IMR-90 (cell line): ENCODE data around the gene TMEM82. TPM values are rescaled to one million over a fixed set of nuclear protein-coding genes. Genes with fewer than 3 reads are reported as not detected.

Experiments used
- ATAC-seq: fragments of 200-7000 bp; cut with Tn5 transposase; 2 replicates; pipeline ENCODE4 v1.9.1; 2020; ENCODE audit warnings: low read depth, mild to moderate bottlenecking, moderate library complexity
- Bru-seq: library from RNA; stranded (reverse); fragments of 400-500 nt; gene quantifications from one replicate; lab custom pipeline; 2021; lab: Mats Ljungman, UMichigan
- BruChase-seq, 2 experiments: library from RNA; stranded (reverse); fragments of 400-500 nt; gene quantifications; one replicate each; lab custom pipeline; 2021; lab: Mats Ljungman, UMichigan
- BruUV-seq: library from RNA; stranded (reverse); fragments of 400-500 nt; replicated peaks from 2 replicates; lab custom pipeline; 2021; lab: Mats Ljungman, UMichigan
- CTCF ChIA-PET: fragments of 300-600 bp; formaldehyde crosslinking; extraction: SDS; loops from one replicate; lab custom pipeline; 2021; ENCODE audit warnings: antibody characterized with exemption; lab: Yijun Ruan, JAX
- POLR2A ChIA-PET: fragments of 300-600 bp; sonication (Branson Sonifier 250); formaldehyde crosslinking; loops from one replicate; lab custom pipeline; 2022; ENCODE audit warnings: antibody characterized with exemption; ENCODE audit not compliant: unreplicated experiment; lab: Charles Lee
- DNase-seq: peaks from one replicate; pipeline ENCODE4 v3.0.0; 2013
- H2AFZ ChIP-seq: replicated peaks from 2 replicates; pipeline ENCODE3; 2013; ENCODE audit warnings: low read length, mild to moderate bottlenecking; ENCODE audit not compliant: poor library complexity
- H2AK5ac ChIP-seq: 2 replicates; pipeline ENCODE4 v1.6.1; 2013; ENCODE audit warnings: low read depth, low read length, inconsistent platforms
- H2AK9ac ChIP-seq: replicated peaks from 2 replicates; pipeline ENCODE3; 2013; ENCODE audit warnings: mild to moderate bottlenecking, low read depth, low read length, moderate library complexity; ENCODE audit not compliant: poor library complexity
- H2BK120ac ChIP-seq: 2 replicates; pipeline ENCODE4 v1.6.1; 2013; ENCODE audit warnings: low read depth, low read length, inconsistent platforms
- H2BK15ac ChIP-seq: 3 replicates; pipeline ENCODE4 v1.6.1; 2013; ENCODE audit warnings: low read depth, low read length, inconsistent platforms
- H2BK20ac ChIP-seq: 2 replicates; pipeline ENCODE4 v1.6.1; 2013; ENCODE audit warnings: low read depth, mild to moderate bottlenecking, inconsistent platforms, low read length, moderate library complexity
- H2BK5ac ChIP-seq: 2 replicates; pipeline ENCODE4 v1.6.1; 2013; ENCODE audit warnings: mild to moderate bottlenecking, low read depth, low read length, inconsistent platforms; ENCODE audit not compliant: poor library complexity, severe bottlenecking
- H3K14ac ChIP-seq: replicated peaks from 2 replicates; pipeline ENCODE4 v1.6.1; 2013; ENCODE audit warnings: low read depth, low read length, inconsistent platforms
- H3K18ac ChIP-seq: 2 replicates; pipeline ENCODE4 v1.6.1; 2013; ENCODE audit warnings: low read depth, low read length, control low read depth
- H3K23ac ChIP-seq: 2 replicates; pipeline ENCODE4 v1.6.1; 2013; ENCODE audit warnings: low read depth, low read length, inconsistent platforms
- H3K27ac ChIP-seq: 2 replicates; pipeline ENCODE4 v1.5.1; 2013; ENCODE audit warnings: mild to moderate bottlenecking, control low read depth, low read length; ENCODE audit not compliant: insufficient read depth
- H3K27me3 ChIP-seq: 2 replicates; pipeline ENCODE4 v1.6.1; 2013; ENCODE audit warnings: low read length; ENCODE audit not compliant: control insufficient read depth, insufficient read depth
- H3K36me3 ChIP-seq: 2 replicates; pipeline ENCODE4 v1.6.1; 2013; ENCODE audit warnings: low read length, mixed read lengths; ENCODE audit not compliant: control insufficient read depth, insufficient read depth
- H3K4ac ChIP-seq: 2 replicates; pipeline ENCODE4 v1.6.1; 2013; ENCODE audit warnings: low read depth, low read length, inconsistent platforms
- H3K4me1 ChIP-seq: 2 replicates; pipeline ENCODE4 v1.6.1; 2013; ENCODE audit warnings: low read length, mixed read lengths; ENCODE audit not compliant: control insufficient read depth, insufficient read depth
- H3K4me2 ChIP-seq: 2 replicates; pipeline ENCODE4 v1.6.1; 2013; ENCODE audit warnings: low read depth, mild to moderate bottlenecking, control low read depth, low read length, moderate library complexity
- H3K4me3 ChIP-seq: 2 replicates; pipeline ENCODE4 v1.5.1; 2013; ENCODE audit warnings: low read depth, mild to moderate bottlenecking, control low read depth, low read length, moderate library complexity; ENCODE audit not compliant: insufficient read depth
- H3K56ac ChIP-seq: 2 replicates; pipeline ENCODE4 v1.6.1; 2013; ENCODE audit warnings: low read length, inconsistent platforms; ENCODE audit not compliant: insufficient read depth; ENCODE audit errors: extremely low read depth
- H3K79me1 ChIP-seq, 2 experiments: 2 replicates each; pipeline ENCODE4 v1.6.1; 2013; ENCODE audit warnings: low read length in 2 of 2, inconsistent platforms in 1 of 2, low read depth in 1 of 2
- H3K9ac ChIP-seq: 2 replicates; pipeline ENCODE4 v1.6.1; 2013; ENCODE audit warnings: low read depth, low read length, control low read depth
- H3K9me1 ChIP-seq: 2 replicates; pipeline ENCODE4 v1.6.1; 2013; ENCODE audit warnings: low read length, inconsistent platforms; ENCODE audit not compliant: insufficient read depth
- H3K9me3 ChIP-seq: 2 replicates; pipeline ENCODE4 v1.6.1; 2013; ENCODE audit warnings: low read length; ENCODE audit not compliant: control insufficient read depth, insufficient read depth
- H4K20me1 ChIP-seq: 2 replicates; pipeline ENCODE4 v1.6.1; 2013; ENCODE audit warnings: low read length, inconsistent platforms; ENCODE audit not compliant: insufficient read depth
- H4K5ac ChIP-seq: 2 replicates; pipeline ENCODE4 v1.6.1; 2013; ENCODE audit warnings: mild to moderate bottlenecking, low read depth, low read length, control low read depth
- H4K8ac ChIP-seq, 2 experiments: 2 replicates each; pipeline ENCODE4 v1.6.1; 2013; ENCODE audit warnings: low read depth in 2 of 2, low read length in 2 of 2, control low read depth in 1 of 2, inconsistent platforms in 1 of 2
- H4K91ac ChIP-seq: 2 replicates; pipeline ENCODE4 v1.6.1; 2013; ENCODE audit warnings: low read depth, low read length, inconsistent platforms; ENCODE audit not compliant: insufficient read depth
- CEBPB ChIP-seq: IDR thresholded peaks from 2 replicates; pipeline ENCODE4 v1.6.1; 2012; ENCODE audit warnings: low read depth, low read length, improper control_type of control experiment
- MAZ ChIP-seq: IDR thresholded peaks from 2 replicates; pipeline ENCODE4 v1.6.1; 2012; ENCODE audit warnings: low read depth, mild to moderate bottlenecking, low read length, improper control_type of control experiment, moderate library complexity, borderline replicate concordance
- WGBS, 2 experiments: methylation state at CpG; one replicate each; pipeline versions ENCODE4 v1.1.5 to v1.1.7; 2013; ENCODE audit warnings: missing lambda C conversion rate in 2 of 2; ENCODE audit not compliant: insufficient read length in 1 of 2; ENCODE audit errors: extremely low coverage in 2 of 2; 5-methylcytosine and 5-hydroxymethylcytosine counted together
- dilution Hi-C: fragments of 300-500 bp; cut with HindIII; formaldehyde crosslinking; loops from one replicate; pipeline ENCODE4 v1.14.3; 2018; ENCODE audit warnings: low sequenced_read_pairs; ENCODE audit not compliant: unreplicated experiment
- in situ Hi-C: fragments of 300-500 bp; cut with MboI; formaldehyde crosslinking; loops from 3 replicates; pipeline ENCODE4 v1.14.3; 2019; ENCODE audit warnings: low sequenced_read_pairs, inconsistent platforms, mixed read lengths
- intact Hi-C: fragments of 100-400 bp; cut with micrococcal nuclease; formaldehyde crosslinking; loops from 2 replicates; pipeline ENCODE4 v1.10.0; 2022
- long read RNA-seq: library from polyadenylated mRNA; unstranded; transcript quantifications from one replicate; pipeline ENCODE4 v2.0.0, GENCODE V29; 2021; ENCODE audit not compliant: unreplicated experiment
- polyA plus RNA-seq, 3 experiments: library from polyadenylated mRNA; depleted of rRNA; stranded (reverse); fragments of >200 nt; gene quantifications; 2 replicates each; pipeline ENCODE4 v1.2.3, GENCODE V29; 2012; ENCODE audit warnings: low replicate concordance in 1 of 3
- total RNA-seq: library from RNA; depleted of rRNA; stranded (reverse); fragments of >200 nt; gene quantifications from 2 replicates; pipeline ENCODE4 v1.2.3, GENCODE V29; 2012; rRNA removed

The TMEM82 gene
- total RNA-seq, result not detected in 2 replicates
- not detected in 2 replicates for polyA plus RNA-seq (2012; rRNA removed)
- not detected in 2 replicates for polyA plus RNA-seq (2012; cell fraction: cytosol; rRNA removed)
- polyA plus RNA-seq (2012; cell fraction: nucleus; rRNA removed; ENCODE audit: low replicate concordance), result not detected in 2 replicates
- not detected for Bru-seq, nascent RNA
- BruChase-seq, experiment 1, labeled RNA remaining after a 6-hour chase, result not detected
- BruChase-seq, experiment 2, labeled RNA remaining after a 2-hour chase, result not detected
- long read RNA-seq, result 0 reads

DNA sequence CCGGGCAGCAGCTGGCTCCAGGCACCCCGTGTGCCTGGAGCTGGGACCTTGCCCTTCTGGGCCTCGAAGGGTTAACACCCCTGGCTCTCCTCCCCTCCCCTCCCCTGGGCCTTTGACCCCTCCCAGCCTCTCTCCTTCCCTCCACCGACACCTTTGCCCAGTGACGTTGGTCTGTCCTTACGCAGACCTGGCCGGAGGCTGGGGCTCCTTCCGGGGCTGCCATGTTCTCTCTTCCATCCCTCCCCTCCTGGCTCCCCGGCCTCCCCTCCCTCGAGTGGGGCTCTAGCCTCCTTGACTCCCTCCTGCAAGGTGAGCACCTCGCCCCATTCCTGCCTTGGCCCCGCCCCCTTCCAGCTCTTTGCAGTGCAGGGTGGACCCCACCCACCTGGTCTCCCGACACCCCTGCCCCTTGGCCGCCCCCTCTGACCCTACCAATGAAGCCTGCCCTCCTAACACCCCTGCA, at the start of gene TMEM82:
Gene TMEM82 (plus strand): TSS at position 161 of the 463 bp plus-strand sequence. CDS start 61 bp downstream, at position 222.
- no peak within 1 kb of the TSS for H3K4ac ChIP-seq
- ChIA-PET POLR2A (no interaction called here), CTCF (interaction anchor here (0.6 kb wide), 1 partner anchor 277 kb away, joined by 3 read pairs; no protein-coding TSS in a partner anchor)
- H2BK15ac ChIP-seq, result no peak within 1 kb of the TSS
- no peak within 1 kb of the TSS for H3K23ac ChIP-seq
- no peak within 1 kb of the TSS for H3K14ac ChIP-seq
- DNase-seq (no peak), ATAC-seq (no peak)
- no peak within 1 kb of the TSS for H3K4me3 ChIP-seq
- intact Hi-C loops (no loop called here), in situ Hi-C loops (loop anchor here (5.0 kb wide), 1 partner anchor 145 kb away; no protein-coding TSS in a partner anchor), dilution Hi-C loops (no loop called here)
- no peak within 1 kb of the TSS for H4K8ac ChIP-seq
- no peak within 1 kb of the TSS for H2AK5ac ChIP-seq
- TF ChIP-seq CEBPB (no peak), MAZ (no peak)
- H3K27me3 ChIP-seq, result no peaks in the 10 kb centered on the region
- H3K4me2 ChIP-seq, result no peak within 1 kb of the TSS
- no peak within 1 kb of the TSS for H3K27ac ChIP-seq
- no peak within 1 kb of the TSS for H2BK120ac ChIP-seq
- peaks cover 1% of the 10 kb centered on the region; the same call in 1 of the 2 replicates for H3K36me3 ChIP-seq
- H2AK9ac ChIP-seq, result peak within 1 kb of the TSS; percentile 88
- no TSS peak for BruUV-seq
- no peaks in the 10 kb centered on the region for H4K20me1 ChIP-seq
- no peak within 1 kb of the TSS for H2BK5ac ChIP-seq
- H4K5ac ChIP-seq, result no peak within 1 kb of the TSS
- H2AFZ ChIP-seq, result peak within 1 kb of the TSS; percentile 85
- H4K91ac ChIP-seq, result no peak within 1 kb of the TSS
- WGBS, 2 experiments, result 26% methylated on average over 5 of the region's 14 CpGs; no CpG with 5 or more reads in 1 of the 2 experiments
- no peak within 1 kb of the TSS for H3K56ac ChIP-seq
- no peak within 1 kb of the TSS for H2BK20ac ChIP-seq
- H3K4me1 ChIP-seq, result no peaks in the 10 kb centered on the region
- no peak within 1 kb of the TSS for H3K9ac ChIP-seq
- H3K9me1 ChIP-seq, result no peaks in the 10 kb centered on the region
- H3K9me3 ChIP-seq, result no peaks in the 10 kb centered on the region
- H3K18ac ChIP-seq, result no peak within 1 kb of the TSS
- no peaks in the 10 kb centered on the region for H3K79me1 ChIP-seq
